ENCODE measurements around the gene NEU1. TPM values are rescaled to one million over a fixed set of nuclear protein-coding genes. Genes with fewer than 3 reads are reported as not detected.
"Not testable (repeated sequence)": the region's sequence is repeated elsewhere in the genome, so short reads cannot be mapped to it uniquely, and the experiment has no call there.

The NEU1 gene
- total and polyA plus RNA-seq, 8 donors = 11.3 to 60.7 (median 23.6) TPM

GRCh38 chr6:31826793-31827285 is 35.8 kb downstream of the NEU1 start:
- peak overlapping the region; percentile 40 to 71 (median 66) for H3K4me3 ChIP-seq
- H3K36me3 ChIP-seq = no peaks in the 10 kb centered on the region
- no peaks in the 10 kb centered on the region for H3K9me3 ChIP-seq
- peak; percentile 91 to 95 for DNase-seq
- 0 to 2% (median 1%) methylated on average over 13 of the region's 13 CpGs for WGBS, 5 donors
- no peaks in the 10 kb centered on the region for H3K27me3 ChIP-seq
- H3K4me1 ChIP-seq = peaks cover 38 to 65% (median 52%) of the 10 kb centered on the region in 4 donors
- TF ChIP-seq, protein P1, sequence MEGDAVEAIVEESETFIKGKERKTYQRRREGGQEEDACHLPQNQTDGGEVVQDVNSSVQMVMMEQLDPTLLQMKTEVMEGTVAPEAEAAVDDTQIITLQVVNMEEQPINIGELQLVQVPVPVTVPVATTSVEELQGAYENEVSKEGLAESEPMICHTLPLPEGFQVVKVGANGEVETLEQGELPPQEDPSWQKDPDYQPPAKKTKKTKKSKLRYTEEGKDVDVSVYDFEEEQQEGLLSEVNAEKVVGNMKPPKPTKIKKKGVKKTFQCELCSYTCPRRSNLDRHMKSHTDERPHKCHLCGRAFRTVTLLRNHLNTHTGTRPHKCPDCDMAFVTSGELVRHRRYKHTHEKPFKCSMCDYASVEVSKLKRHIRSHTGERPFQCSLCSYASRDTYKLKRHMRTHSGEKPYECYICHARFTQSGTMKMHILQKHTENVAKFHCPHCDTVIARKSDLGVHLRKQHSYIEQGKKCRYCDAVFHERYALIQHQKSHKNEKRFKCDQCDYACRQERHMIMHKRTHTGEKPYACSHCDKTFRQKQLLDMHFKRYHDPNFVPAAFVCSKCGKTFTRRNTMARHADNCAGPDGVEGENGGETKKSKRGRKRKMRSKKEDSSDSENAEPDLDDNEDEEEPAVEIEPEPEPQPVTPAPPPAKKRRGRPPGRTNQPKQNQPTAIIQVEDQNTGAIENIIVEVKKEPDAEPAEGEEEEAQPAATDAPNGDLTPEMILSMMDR (IDR thresholded peaks at IDR 0.05) = no peak
- TF ChIP-seq EP300 (IDR thresholded peaks at IDR 0.05) = no peak
- no peak for TF ChIP-seq POLR2A (IDR thresholded peaks at IDR 0.05)
- TF ChIP-seq POLR2AphosphoS5 (IDR thresholded peaks at IDR 0.05) = peak in 1 of 3 donors; percentile 83
- peak overlapping the region; percentile 89 to 99 (median 98) for H3K27ac ChIP-seq
- intact Hi-C loops (cut with DNase I; ENCODE audit: low total_unique reads) = no loop called here

GRCh38 chr6:31825553-31825952 is 37.1 kb downstream of the NEU1 start:
- 31 to 53% (median 39%) methylated on average over 4 of the region's 4 CpGs for whole genome bisulfite sequencing, 5 donors
- no peak overlapping the region for H3K4me3 ChIP-seq

DNA sequence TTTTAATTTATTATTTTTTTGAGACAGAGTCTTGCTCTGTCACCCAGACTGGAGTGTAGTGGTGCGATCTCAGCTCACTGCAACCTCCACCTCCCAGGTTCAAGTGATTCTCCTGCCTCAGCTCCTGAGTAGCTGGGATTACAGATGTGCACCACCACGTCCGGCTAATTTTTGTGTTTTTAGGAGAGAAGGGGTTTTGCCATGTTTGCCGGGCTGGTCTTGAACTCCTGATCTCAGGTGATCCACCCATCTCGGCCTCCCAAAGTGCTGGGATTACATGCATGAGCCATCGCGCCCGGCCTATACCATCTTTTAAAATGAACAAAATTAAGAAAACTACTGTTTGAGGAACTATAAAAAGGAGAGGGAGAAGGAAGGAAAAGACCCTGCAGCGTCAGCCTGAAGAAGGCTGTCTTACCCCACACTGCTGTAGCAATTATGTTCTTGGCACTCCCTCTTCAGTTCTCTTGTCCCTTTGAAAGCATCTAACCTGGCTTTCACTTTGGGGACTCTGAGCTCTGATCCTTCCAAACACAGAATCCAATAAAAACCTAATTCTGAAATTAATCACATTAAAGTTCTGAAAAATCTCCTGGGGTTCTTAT is 38.9 kb downstream of the NEU1 start:
- Histone ChIP-seq H3K27ac (peak overlapping the region; percentile 30 to 99 (median 98)), H3K4me1 (peaks cover 49 to 76% (median 69%) of the 10 kb centered on the region in 4 donors)
- intact Hi-C loops (cut with DNase I; ENCODE audit: low total_unique reads); H3K4me3 ChIP-seq; H3K27me3 ChIP-seq; H3K36me3 ChIP-seq; H3K9me3 ChIP-seq; DNase-seq: not testable (repeated sequence)
- 78 to 90% (median 88%) methylated on average over 9 of the region's 9 CpGs for WGBS, 5 donors

More at GRCh38 chr6:31825553-31825952, 37.1 kb downstream of the NEU1 start:
- peak overlapping the region; percentile 89 to 99 (median 98) for H3K27ac ChIP-seq
- H3K27me3 ChIP-seq = no peaks in the 10 kb centered on the region
- TF ChIP-seq POLR2AphosphoS5 (IDR thresholded peaks at IDR 0.05) = no peak
- TF ChIP-seq POLR2A (IDR thresholded peaks at IDR 0.05) = no peak
- TF ChIP-seq, protein P1 (IDR thresholded peaks at IDR 0.05) = no peak
- no peak for TF ChIP-seq EP300 (IDR thresholded peaks at IDR 0.05)
- DNase-seq = no peak
- intact Hi-C loops (cut with DNase I; ENCODE audit: low total_unique reads) = no loop called here
- H3K4me1 ChIP-seq = peaks cover 31 to 61% (median 51%) of the 10 kb centered on the region in 4 donors
- no peaks in the 10 kb centered on the region for H3K36me3 ChIP-seq
- H3K9me3 ChIP-seq = no peaks in the 10 kb centered on the region

DNA sequence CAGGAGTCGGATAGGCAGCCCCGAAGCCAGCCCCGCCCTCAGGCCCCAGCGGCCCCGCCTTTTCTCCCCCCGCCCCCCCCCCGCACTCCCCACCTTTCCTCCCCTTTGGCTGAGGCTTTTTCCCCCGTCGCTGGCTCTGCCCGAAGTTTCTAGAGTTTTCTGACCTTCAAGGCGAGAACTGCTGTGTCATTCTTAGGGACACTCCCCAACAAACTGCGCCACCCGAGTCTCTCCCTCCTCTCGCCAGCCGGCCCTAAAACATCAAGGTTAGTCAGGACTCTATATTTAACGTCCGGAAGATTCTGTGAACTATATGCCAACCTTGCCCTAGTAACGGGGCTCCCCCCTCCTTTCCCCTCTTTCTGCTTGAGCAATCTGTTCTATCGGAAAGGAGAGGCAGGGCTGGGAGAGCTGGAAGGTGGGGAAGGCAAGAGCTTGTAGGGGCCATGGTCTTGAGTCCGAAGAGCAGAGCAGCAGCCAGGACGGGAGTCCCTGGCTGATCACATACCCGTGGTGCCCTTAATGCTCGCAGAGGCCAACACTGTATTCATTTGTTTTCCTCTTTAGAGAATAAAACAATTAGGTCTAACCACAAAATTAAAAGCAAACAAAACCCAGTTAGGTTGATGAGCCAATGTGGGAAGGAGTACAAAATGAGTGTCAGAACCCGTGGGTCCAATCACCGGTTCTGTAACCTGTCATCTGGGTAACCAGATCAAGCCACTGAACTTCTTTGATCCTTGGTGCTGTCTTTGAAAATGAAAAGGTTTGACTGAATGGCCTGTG is 40.4 kb downstream of the NEU1 start:
- no peaks in the 10 kb centered on the region for H3K9me3 ChIP-seq
- 1 to 2% (median 1%) methylated on average over 22 to 25 of the region's 25 CpGs for WGBS, 5 donors
- H3K4me1 ChIP-seq = peaks cover 61 to 89% (median 81%) of the 10 kb centered on the region in 4 donors
- peak; percentile 17 for TF ChIP-seq EP300 (IDR thresholded peaks at IDR 0.05)
- TF ChIP-seq POLR2AphosphoS5 (IDR thresholded peaks at IDR 0.05) = peak; percentile 89 to 94 (median 91)
- TF ChIP-seq POLR2A (IDR thresholded peaks at IDR 0.05) = peak in 1 of 4 donors; percentile 62
- TF ChIP-seq, protein P1 (IDR thresholded peaks at IDR 0.05) = no peak
- H3K36me3 ChIP-seq = no peaks in the 10 kb centered on the region
- no peaks in the 10 kb centered on the region for H3K27me3 ChIP-seq
- peak overlapping the region; percentile 89 to 99 (median 98) for H3K27ac ChIP-seq
- H3K4me3 ChIP-seq = peak overlapping the region; percentile 41 to 54 (median 48)
- intact Hi-C loops (cut with DNase I; ENCODE audit: low total_unique reads) = no loop called here
- DNase-seq = peak; percentile 88 to 93
